ENCODE measurements around the gene GZF1.

GZF1 gene

DNA sequence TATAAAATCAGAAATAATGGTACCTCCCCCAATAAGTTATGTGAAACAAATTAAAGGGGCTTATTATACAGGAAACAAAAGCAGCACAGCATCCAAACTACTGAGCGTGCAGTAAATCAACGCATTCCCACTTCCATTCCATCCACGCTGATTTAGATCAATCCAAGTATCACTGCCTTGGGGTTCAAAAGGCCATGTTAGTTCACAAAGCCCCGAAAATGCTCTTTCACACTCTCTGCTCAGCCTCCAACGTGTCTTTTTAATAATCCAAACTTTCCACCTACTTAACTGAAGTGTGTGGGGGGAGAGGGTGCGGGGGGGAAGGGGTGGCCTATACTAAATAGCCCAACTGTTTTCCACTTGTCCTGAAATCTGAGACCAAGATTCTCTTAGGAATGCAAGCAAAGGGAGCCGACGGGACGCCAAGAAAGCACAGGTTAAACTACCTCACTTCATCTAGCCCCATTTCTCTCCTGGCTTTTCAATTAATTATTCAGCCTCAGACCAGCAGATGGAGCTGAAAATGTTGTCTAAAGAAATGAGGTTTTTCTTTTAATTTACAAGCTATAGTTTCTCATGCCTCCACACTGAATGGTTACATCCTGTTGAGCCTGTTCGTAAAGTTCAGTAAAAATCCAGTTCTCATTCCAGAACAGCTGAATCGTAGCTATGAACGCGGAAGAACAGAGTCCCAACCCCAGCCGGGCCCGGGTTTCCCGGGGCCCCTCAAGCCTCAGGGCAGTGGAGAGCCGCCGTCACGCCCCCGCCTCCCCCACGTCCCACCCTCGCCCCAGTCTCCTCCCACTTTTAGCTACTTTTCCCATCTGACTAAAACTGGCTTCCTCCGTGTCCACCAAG lies 12.4 kb upstream of the GZF1 start:
- peaks cover 20% of the 10 kb centered on the region for H4K20me1 ChIP-seq (ENCODE audit: insufficient read depth, low read length)
- no peak for TF ChIP-seq EZH2phosphoT487 (IDR thresholded peaks at IDR 0.05; ENCODE audit: low read depth)
- TF ChIP-seq, protein P1, sequence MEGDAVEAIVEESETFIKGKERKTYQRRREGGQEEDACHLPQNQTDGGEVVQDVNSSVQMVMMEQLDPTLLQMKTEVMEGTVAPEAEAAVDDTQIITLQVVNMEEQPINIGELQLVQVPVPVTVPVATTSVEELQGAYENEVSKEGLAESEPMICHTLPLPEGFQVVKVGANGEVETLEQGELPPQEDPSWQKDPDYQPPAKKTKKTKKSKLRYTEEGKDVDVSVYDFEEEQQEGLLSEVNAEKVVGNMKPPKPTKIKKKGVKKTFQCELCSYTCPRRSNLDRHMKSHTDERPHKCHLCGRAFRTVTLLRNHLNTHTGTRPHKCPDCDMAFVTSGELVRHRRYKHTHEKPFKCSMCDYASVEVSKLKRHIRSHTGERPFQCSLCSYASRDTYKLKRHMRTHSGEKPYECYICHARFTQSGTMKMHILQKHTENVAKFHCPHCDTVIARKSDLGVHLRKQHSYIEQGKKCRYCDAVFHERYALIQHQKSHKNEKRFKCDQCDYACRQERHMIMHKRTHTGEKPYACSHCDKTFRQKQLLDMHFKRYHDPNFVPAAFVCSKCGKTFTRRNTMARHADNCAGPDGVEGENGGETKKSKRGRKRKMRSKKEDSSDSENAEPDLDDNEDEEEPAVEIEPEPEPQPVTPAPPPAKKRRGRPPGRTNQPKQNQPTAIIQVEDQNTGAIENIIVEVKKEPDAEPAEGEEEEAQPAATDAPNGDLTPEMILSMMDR (IDR thresholded peaks at IDR 0.05; ENCODE audit: low read depth, low read length): peak; percentile 70
- H3K79me2 ChIP-seq (ENCODE audit: low read length): peaks cover 57% of the 10 kb centered on the region
- no peaks in the 10 kb centered on the region for H3K27me3 ChIP-seq (ENCODE audit: low read depth, low read length)
- peak overlapping the region; percentile 100 for H3K9ac ChIP-seq (ENCODE audit: low read length)
- H3K4me3 ChIP-seq (ENCODE audit: low read length): peak overlapping the region; percentile 99
- peak overlapping the region; percentile 97 for H3K4me2 ChIP-seq (ENCODE audit: low read length)
- peaks cover 26% of the 10 kb centered on the region for H3K4me1 ChIP-seq (ENCODE audit: low read length)
- peak overlapping the region; percentile 91 for H3K27ac ChIP-seq (ENCODE audit: low read length)
- H2AFZ ChIP-seq (ENCODE audit: low read depth, low read length): peak overlapping the region; percentile 55
- peaks cover 16% of the 10 kb centered on the region for H3K36me3 ChIP-seq (replicated peaks; ENCODE audit: low read depth, low read length)
- H3K9me3 ChIP-seq (ENCODE audit: insufficient read depth, low read length): no peaks in the 10 kb centered on the region

DNA sequence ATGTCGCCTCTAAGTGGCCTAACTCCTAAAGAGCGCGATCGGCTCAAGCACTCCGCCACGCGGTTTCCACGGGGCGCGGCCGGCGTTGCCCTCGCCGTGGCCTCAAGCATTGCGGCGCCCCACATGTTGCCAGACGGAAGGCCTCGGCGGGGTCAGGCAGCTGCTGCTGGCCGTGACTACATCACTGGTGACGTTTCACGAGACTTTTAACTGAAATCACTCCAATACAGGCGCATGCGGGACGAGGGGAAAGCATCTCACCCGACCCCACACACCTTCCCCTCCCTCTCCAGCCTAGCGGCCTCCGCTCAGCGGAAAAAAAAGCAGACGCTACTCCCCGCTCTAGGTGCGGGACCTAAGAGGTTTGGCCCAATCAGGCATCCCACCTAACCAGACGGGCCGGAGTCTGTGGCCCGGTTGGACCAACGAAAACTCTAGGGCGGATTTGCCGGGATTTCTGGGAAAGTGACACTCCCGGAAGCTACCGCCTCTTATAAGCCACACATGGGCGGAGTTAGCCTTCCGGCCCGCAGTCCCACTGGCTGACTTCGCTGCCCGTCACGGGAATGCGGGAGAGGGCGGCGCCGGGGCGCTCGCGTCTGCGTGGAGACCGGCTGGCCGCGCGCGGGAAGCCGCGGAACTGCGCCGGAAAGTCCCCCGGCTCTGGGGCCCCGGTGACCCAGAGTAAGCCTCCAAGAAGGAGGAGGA lies 11.6 kb upstream of the GZF1 start, which contains the start of gene NXT1:
NXT1 (plus strand) TSS at position 596 of the 708 bp plus-strand sequence. CDS start 3,251 bp downstream, outside the sequence.
- H3K9ac ChIP-seq (ENCODE audit: low read length): peak within 1 kb of the TSS; percentile 100
- H3K4me3 ChIP-seq (ENCODE audit: low read length): peak within 1 kb of the TSS; percentile 99
- H2AFZ ChIP-seq (ENCODE audit: low read depth, low read length): peak within 1 kb of the TSS; percentile 59
- H3K27ac ChIP-seq (ENCODE audit: low read length): peak within 1 kb of the TSS; percentile 91
- H3K9me3 ChIP-seq (ENCODE audit: insufficient read depth, low read length): no peaks in the 10 kb centered on the region
- H3K79me2 ChIP-seq (ENCODE audit: low read length): peaks cover 64% of the 10 kb centered on the region
- no peaks in the 10 kb centered on the region for H3K27me3 ChIP-seq (ENCODE audit: low read depth, low read length)
- H3K36me3 ChIP-seq (replicated peaks; ENCODE audit: low read depth, low read length): peaks cover 23% of the 10 kb centered on the region
- peaks cover 26% of the 10 kb centered on the region for H3K4me1 ChIP-seq (ENCODE audit: low read length)
- TF ChIP-seq, protein P1 (IDR thresholded peaks at IDR 0.05; ENCODE audit: low read depth, low read length): no peak
- no peak for TF ChIP-seq EZH2phosphoT487 (IDR thresholded peaks at IDR 0.05; ENCODE audit: low read depth)
- peaks cover 20% of the 10 kb centered on the region for H4K20me1 ChIP-seq (ENCODE audit: insufficient read depth, low read length)
- peak within 1 kb of the TSS; percentile 97 for H3K4me2 ChIP-seq (ENCODE audit: low read length)

DNA sequence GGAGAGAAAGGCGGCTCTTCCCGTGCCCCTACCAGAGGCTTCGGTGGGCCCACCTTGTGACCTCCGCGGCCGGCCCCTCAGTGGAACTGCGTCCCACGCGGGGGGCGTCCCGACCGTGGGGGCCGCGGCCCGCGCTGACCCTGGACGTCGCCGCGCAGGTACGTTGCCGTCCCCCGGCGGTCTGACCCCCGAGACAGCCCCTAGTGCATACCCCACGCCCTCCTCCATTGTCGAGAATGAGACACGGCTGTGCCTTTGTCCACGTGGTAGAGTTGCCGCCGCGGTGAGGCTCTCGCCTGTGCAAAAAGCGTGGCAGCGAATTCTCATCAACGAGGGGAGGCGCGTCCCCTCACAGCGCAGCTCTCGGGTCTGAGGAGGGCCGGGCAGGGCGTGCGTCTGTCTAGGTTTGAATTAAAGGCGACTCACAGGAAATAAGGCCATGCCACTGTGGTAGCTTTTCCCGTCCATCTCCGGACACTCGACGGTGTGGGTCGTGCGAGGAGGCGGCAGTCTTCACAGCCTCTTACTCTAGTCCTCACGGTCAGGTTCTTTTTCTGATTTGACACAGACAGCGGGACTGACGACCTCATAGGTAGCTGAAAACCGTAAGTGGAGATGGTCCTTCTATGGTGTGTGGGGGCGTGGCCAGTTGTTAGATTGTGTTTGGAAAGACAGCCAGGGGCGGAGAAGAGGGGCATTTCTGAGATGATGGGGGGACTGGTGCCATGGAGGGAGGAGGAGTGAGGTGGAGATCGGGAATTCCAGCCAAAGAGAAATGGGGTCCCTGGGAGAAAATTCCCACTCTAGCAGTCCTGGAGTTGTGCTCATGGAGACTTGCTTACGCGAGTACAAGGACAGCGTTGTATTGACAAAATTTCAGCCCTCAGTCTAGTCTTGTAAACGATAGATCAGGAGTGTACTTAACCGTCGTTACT lies 10.8 kb upstream of the GZF1 start:
- peaks cover 29% of the 10 kb centered on the region for H3K36me3 ChIP-seq (replicated peaks; ENCODE audit: low read depth, low read length)
- H3K79me2 ChIP-seq (ENCODE audit: low read length): peaks cover 73% of the 10 kb centered on the region
- peaks cover 26% of the 10 kb centered on the region for H3K4me1 ChIP-seq (ENCODE audit: low read length)
- peak overlapping the region; percentile 91 for H3K4me2 ChIP-seq (ENCODE audit: low read length)
- peak overlapping the region; percentile 99 for H3K4me3 ChIP-seq (ENCODE audit: low read length)
- peak overlapping the region; percentile 91 for H3K27ac ChIP-seq (ENCODE audit: low read length)
- H2AFZ ChIP-seq (ENCODE audit: low read depth, low read length): peak overlapping the region; percentile 59; the same call in 1 of the 2 replicates
- no peaks in the 10 kb centered on the region for H3K9me3 ChIP-seq (ENCODE audit: insufficient read depth, low read length)
- H3K9ac ChIP-seq (ENCODE audit: low read length): peak overlapping the region; percentile 100
- TF ChIP-seq EZH2phosphoT487 (IDR thresholded peaks at IDR 0.05; ENCODE audit: low read depth): no peak
- TF ChIP-seq, protein P1 (IDR thresholded peaks at IDR 0.05; ENCODE audit: low read depth, low read length): no peak
- H3K27me3 ChIP-seq (ENCODE audit: low read depth, low read length): no peaks in the 10 kb centered on the region
- H4K20me1 ChIP-seq (ENCODE audit: insufficient read depth, low read length): peaks cover 20% of the 10 kb centered on the region
